Neural cell (in vitro differentiated cells): ENCODE measurements around the gene HIP1. TPM values are rescaled to one million over a fixed set of nuclear protein-coding genes. Genes with fewer than 3 reads are reported as not detected.

Experiments
- H2AFZ ChIP-seq: fragments of 200-600, 300-800 bp; sonication (generic), shearing (Covaris generic); 2 replicates; pipeline ENCODE4 v1.6.0; 2014; ENCODE audit warnings: low read depth, mild to moderate bottlenecking, antibody characterized with exemption, low read length, moderate library complexity
- H3F3A ChIP-seq: fragments of 200-600 bp; shearing (Covaris generic); 2 replicates; pipeline ENCODE4 v1.6.1; 2016; ENCODE audit warnings: mild to moderate bottlenecking, moderate library complexity, mixed read lengths, antibody characterized with exemption, low read length; ENCODE audit not compliant: insufficient read depth, poor library complexity, severe bottlenecking
- H3K27ac ChIP-seq: fragments of 200-600, 300-800 bp; sonication (generic), shearing (Covaris generic); 2 replicates; pipeline ENCODE4 v1.5.1; 2014; ENCODE audit warnings: mild to moderate bottlenecking, low read length, moderate library complexity
- H3K27me3 ChIP-seq: fragments of 300-800, 200-600 bp; sonication (generic), shearing (Covaris generic); 2 replicates; pipeline ENCODE4 v1.6.0; 2014; ENCODE audit warnings: mild to moderate bottlenecking, low read depth, low read length, moderate library complexity; ENCODE audit not compliant: insufficient read depth
- H3K36me3 ChIP-seq: fragments of 300-800, 200-600 bp; sonication (generic), shearing (Covaris generic); 2 replicates; pipeline ENCODE4 v1.5.1; 2014; ENCODE audit warnings: mild to moderate bottlenecking, antibody characterized with exemption, low read length, moderate library complexity; ENCODE audit not compliant: insufficient read depth
- H3K4me2 ChIP-seq: fragments of 300-800, 200-600 bp; sonication (generic), shearing (Covaris generic); 2 replicates; pipeline ENCODE4 v1.6.0; 2014; ENCODE audit warnings: mild to moderate bottlenecking, low read length
- H3K4me3 ChIP-seq: fragments of 300-800, 200-600 bp; sonication (generic), shearing (Covaris generic); 2 replicates; pipeline ENCODE4 v1.5.1; 2014; ENCODE audit warnings: mild to moderate bottlenecking, low read length, moderate library complexity
- H3K79me2 ChIP-seq: fragments of 200-600 bp; shearing (Covaris generic); replicated peaks from 2 replicates; pipeline ENCODE4 v1.6.0; 2014; ENCODE audit warnings: mild to moderate bottlenecking, low read length, moderate library complexity; ENCODE audit not compliant: insufficient read depth
- H3K9ac ChIP-seq: fragments of 300-800, 200-600 bp; sonication (generic), shearing (Covaris generic); 2 replicates; pipeline ENCODE4 v1.6.1; 2016; ENCODE audit warnings: mild to moderate bottlenecking, low read length, mixed read lengths
- H3K9me2 ChIP-seq: fragments of 200-600 bp; shearing (Covaris generic); 2 replicates; pipeline ENCODE4 v1.6.1; 2016; ENCODE audit warnings: mild to moderate bottlenecking, low read length, mixed read lengths; ENCODE audit not compliant: insufficient read depth
- H3K9me3 ChIP-seq: fragments of 200-600, 300-800 bp; sonication (generic), shearing (Covaris generic); 2 replicates; pipeline ENCODE4 v1.6.1; 2016; ENCODE audit warnings: mild to moderate bottlenecking, mixed run types, low read length, moderate library complexity, mixed read lengths
- H4K20me1 ChIP-seq: fragments of 200-600 bp; shearing (Covaris generic); 2 replicates; pipeline ENCODE4 v1.6.1; 2016; ENCODE audit warnings: mild to moderate bottlenecking, mixed run types; ENCODE audit not compliant: insufficient read depth
- CTCF ChIP-seq: fragments of 450-650 bp; IDR thresholded peaks from 2 replicates; pipeline ENCODE4 v1.5.1; 2014; ENCODE audit warnings: antibody characterized with exemption, mild to moderate bottlenecking, moderate library complexity; ENCODE audit not compliant: poor library complexity, severe bottlenecking
- EP300 ChIP-seq: fragments of 450-650 bp; conservative IDR thresholded peaks from 2 replicates; pipeline ENCODE4 v1.6.1; 2014; ENCODE audit warnings: antibody characterized with exemption, mild to moderate bottlenecking, moderate library complexity; ENCODE audit not compliant: poor library complexity, severe bottlenecking
- EZH2 ChIP-seq: fragments of 200-600, 300-800 bp; shearing (Covaris generic), sonication (generic); IDR thresholded peaks from 2 replicates; pipeline ENCODE4 v1.6.1; 2014; ENCODE audit warnings: antibody characterized with exemption, low read length, borderline replicate concordance, mild to moderate bottlenecking; ENCODE audit not compliant: insufficient read depth, poor library complexity, severe bottlenecking
- MXI1 ChIP-seq: fragments of 450-650 bp; conservative IDR thresholded peaks from 2 replicates; pipeline ENCODE4 v1.6.1; 2014; ENCODE audit warnings: antibody characterized with exemption, mild to moderate bottlenecking; ENCODE audit not compliant: poor library complexity, severe bottlenecking
- POLR2AphosphoS5 ChIP-seq: IDR thresholded peaks from 2 replicates; pipeline ENCODE4 v1.6.1; 2012
- RAD21 ChIP-seq: fragments of 450-650 bp; conservative IDR thresholded peaks from 2 replicates; pipeline ENCODE4 v1.6.1; 2014; ENCODE audit warnings: antibody characterized with exemption, mild to moderate bottlenecking, moderate library complexity
- REST ChIP-seq: IDR thresholded peaks from 2 replicates; pipeline ENCODE4 v1.6.1; 2012; ENCODE audit warnings: borderline replicate concordance
- SMC3 ChIP-seq: fragments of 450-650 bp; conservative IDR thresholded peaks from 2 replicates; pipeline ENCODE4 v1.6.1; 2014; ENCODE audit warnings: antibody characterized with exemption, mild to moderate bottlenecking, moderate library complexity; ENCODE audit not compliant: poor library complexity
- TAF1 ChIP-seq: IDR thresholded peaks from 2 replicates; pipeline ENCODE4 v1.6.1; 2012; ENCODE audit warnings: low read depth
- polyA plus RNA-seq: library from polyadenylated mRNA; depleted of rRNA; stranded (reverse); fragments of >200 nt; gene quantifications from 2 replicates; pipeline ENCODE4 v1.2.3, GENCODE V29; 2014

Gene HIP1
- polyA plus RNA-seq, 1 donor from 2014 or later: 12.9 TPM

- H3K9ac ChIP-seq: no peak overlapping the region
- TF ChIP-seq REST (no peak), SMC3 (no peak), CTCF (no peak), EP300 (no peak)
- H3K36me3 ChIP-seq: no peaks in the 10 kb centered on the region
- H3K9me2 ChIP-seq: no peaks in the 10 kb centered on the region
- H3K27ac ChIP-seq: no peak overlapping the region
- H3K79me2 ChIP-seq: peaks cover 7% of the 10 kb centered on the region
- no peak overlapping the region for H2AFZ ChIP-seq
- no peak overlapping the region for H3K4me2 ChIP-seq
- no peak overlapping the region for H3K4me3 ChIP-seq
- no peaks in the 10 kb centered on the region for H3K27me3 ChIP-seq
- no peaks in the 10 kb centered on the region for H3F3A ChIP-seq
- no peaks in the 10 kb centered on the region for H3K9me3 ChIP-seq
- no peaks in the 10 kb centered on the region for H4K20me1 ChIP-seq
Observed at GRCh38 chr7:75629044-75629443, 109.7 kb downstream of the HIP1 start.

- H3F3A ChIP-seq: no peaks in the 10 kb centered on the region
- H3K27ac ChIP-seq: no peak overlapping the region
- no peaks in the 10 kb centered on the region for H3K9me3 ChIP-seq
- H3K79me2 ChIP-seq: peaks cover 7% of the 10 kb centered on the region
- H2AFZ ChIP-seq: no peak overlapping the region
- no peaks in the 10 kb centered on the region for H4K20me1 ChIP-seq
- no peak overlapping the region for H3K4me2 ChIP-seq
- TF ChIP-seq TAF1 (no peak), CTCF (no peak), MXI1 (no peak), POLR2AphosphoS5 (no peak)
- H3K9ac ChIP-seq: no peak overlapping the region
- H3K36me3 ChIP-seq: no peaks in the 10 kb centered on the region
- no peaks in the 10 kb centered on the region for H3K9me2 ChIP-seq
- H3K27me3 ChIP-seq: no peaks in the 10 kb centered on the region
- H3K4me3 ChIP-seq: no peak overlapping the region
Observed at GRCh38 chr7:75628055-75628454, 110.7 kb downstream of the HIP1 start.

- H3K36me3 ChIP-seq: no peaks in the 10 kb centered on the region
- TF ChIP-seq MXI1 (no peak), EZH2 (no peak), CTCF (no peak), RAD21 (no peak), POLR2AphosphoS5 (no peak), REST (no peak), EP300 (no peak), SMC3 (no peak)
Observed at GRCh38 chr7:75626954-75627353, 111.8 kb downstream of the HIP1 start.

More at GRCh38 chr7:75626954-75627353, 111.8 kb downstream of the HIP1 start:
- Histone ChIP-seq H3K27me3 (no peaks in the 10 kb centered on the region), H3K9me3 (no peaks in the 10 kb centered on the region), H2AFZ (no peak overlapping the region), H3K4me3 (no peak overlapping the region), H3K4me2 (no peak overlapping the region), H4K20me1 (no peaks in the 10 kb centered on the region), H3K79me2 (peaks cover 3% of the 10 kb centered on the region), H3K9ac (no peak overlapping the region), H3F3A (no peaks in the 10 kb centered on the region), H3K9me2 (no peaks in the 10 kb centered on the region), H3K27ac (no peak overlapping the region)
